ENCODE measurements around the gene KRT1. TPM values are rescaled to one million over a fixed set of nuclear protein-coding genes. Genes with fewer than 3 reads are reported as not detected.

KRT1 gene
- total RNA-seq, 6 experiments from 2014 or later: not detected

GRCh38 chr12:52631264-52631663 is 48.9 kb downstream of the KRT1 start:
- WGBS (ENCODE audit: insufficient coverage, low coverage, low lambda C conversion rate, missing lambda C conversion rate): 20% methylated on average over 1 of the region's 4 CpGs
- Histone ChIP-seq H3K9me3 (no peaks in the 10 kb centered on the region), H3K4me1 (no peaks in the 10 kb centered on the region), H3K4me3 (no peak overlapping the region), H3K27ac (no peak overlapping the region), H3K36me3 (no peaks in the 10 kb centered on the region), H3K27me3 (no peaks in the 10 kb centered on the region)
- intact Hi-C loops (cut with DNase I): no loop called here
- ATAC-seq: no peak
- no peak for TF ChIP-seq CTCF (IDR thresholded peaks at IDR 0.05)
- TF ChIP-seq POLR2A (IDR thresholded peaks at IDR 0.05): no peak
- no peak for DNase-seq

GRCh38 chr12:52630599-52631200 is 49.5 kb downstream of the KRT1 start:
- no peak for DNase-seq
- ATAC-seq: no peak
- intact Hi-C loops (cut with DNase I): no loop called here

GRCh38 chr12:52630008-52630500 is 50.2 kb downstream of the KRT1 start:
- Histone ChIP-seq H3K4me1 (no peaks in the 10 kb centered on the region), H3K4me3 (no peak overlapping the region), H3K27me3 (no peaks in the 10 kb centered on the region), H3K27ac (no peak overlapping the region), H3K36me3 (no peaks in the 10 kb centered on the region), H3K9me3 (no peaks in the 10 kb centered on the region)
- ATAC-seq: no peak
- no peak for DNase-seq
- intact Hi-C loops (cut with DNase I): no loop called here
- no peak for TF ChIP-seq POLR2A (IDR thresholded peaks at IDR 0.05)
- TF ChIP-seq CTCF (IDR thresholded peaks at IDR 0.05): no peak
- WGBS (ENCODE audit: insufficient coverage, low coverage, low lambda C conversion rate, missing lambda C conversion rate): 65% methylated on average over 5 of the region's 7 CpGs

More at GRCh38 chr12:52630599-52631200, 49.5 kb downstream of the KRT1 start:
- Histone ChIP-seq H3K4me1 (no peaks in the 10 kb centered on the region), H3K9me3 (no peaks in the 10 kb centered on the region), H3K4me3 (no peak overlapping the region), H3K27ac (no peak overlapping the region), H3K27me3 (no peaks in the 10 kb centered on the region), H3K36me3 (no peaks in the 10 kb centered on the region)
- 59% methylated on average over 4 of the region's 4 CpGs for WGBS (ENCODE audit: insufficient coverage, low coverage, low lambda C conversion rate, missing lambda C conversion rate)
- TF ChIP-seq CTCF (IDR thresholded peaks at IDR 0.05) (no peak), POLR2A (IDR thresholded peaks at IDR 0.05) (no peak)

GRCh38 chr12:52629281-52630007 is 50.8 kb downstream of the KRT1 start:
- 80% methylated on average over 9 of the region's 12 CpGs for WGBS (ENCODE audit: insufficient coverage, low coverage, low lambda C conversion rate, missing lambda C conversion rate)
- Histone ChIP-seq H3K4me1 (no peaks in the 10 kb centered on the region), H3K9me3 (no peaks in the 10 kb centered on the region), H3K27me3 (no peaks in the 10 kb centered on the region), H3K27ac (no peak overlapping the region), H3K4me3 (no peak overlapping the region), H3K36me3 (no peaks in the 10 kb centered on the region)
- TF ChIP-seq CTCF (IDR thresholded peaks at IDR 0.05) (no peak), POLR2A (IDR thresholded peaks at IDR 0.05) (no peak)
- ATAC-seq (no peak), DNase-seq (no peak)
- intact Hi-C loops (cut with DNase I): no loop called here
